Measurements from ENCODE around the gene LRRK2.
"Not testable (repeated sequence)": the region's sequence is repeated elsewhere in the genome, so short reads cannot be mapped to it uniquely, and the experiment has no call there.

LRRK2 gene

GRCh38 chr12:40212566-40212965, 12.2 kb upstream of the LRRK2 start:
- no peak for DNase-seq (ENCODE audit: low read depth in 3 of 3)

DNA sequence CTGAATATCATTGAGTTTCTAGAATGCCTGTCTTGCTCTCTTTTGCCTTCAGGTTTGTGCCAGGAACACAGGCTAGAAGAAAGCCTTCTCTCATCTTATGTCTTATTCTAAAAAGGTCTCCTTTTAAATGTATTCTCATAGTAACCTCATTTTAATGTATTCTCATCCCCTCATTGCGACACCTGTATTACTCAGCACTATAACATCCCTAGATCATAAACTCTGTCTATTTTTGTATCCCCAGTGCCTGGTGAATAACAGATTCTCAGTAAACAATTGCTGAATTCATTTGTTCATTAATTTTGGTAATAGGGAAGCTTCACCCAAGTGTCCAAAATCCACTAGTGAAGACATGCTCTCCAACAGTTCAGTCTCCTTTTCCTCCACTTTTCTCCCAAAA, 8.8 kb upstream of the LRRK2 start:
- DNase-seq (ENCODE audit: low read depth in 3 of 3) = no peak

DNA sequence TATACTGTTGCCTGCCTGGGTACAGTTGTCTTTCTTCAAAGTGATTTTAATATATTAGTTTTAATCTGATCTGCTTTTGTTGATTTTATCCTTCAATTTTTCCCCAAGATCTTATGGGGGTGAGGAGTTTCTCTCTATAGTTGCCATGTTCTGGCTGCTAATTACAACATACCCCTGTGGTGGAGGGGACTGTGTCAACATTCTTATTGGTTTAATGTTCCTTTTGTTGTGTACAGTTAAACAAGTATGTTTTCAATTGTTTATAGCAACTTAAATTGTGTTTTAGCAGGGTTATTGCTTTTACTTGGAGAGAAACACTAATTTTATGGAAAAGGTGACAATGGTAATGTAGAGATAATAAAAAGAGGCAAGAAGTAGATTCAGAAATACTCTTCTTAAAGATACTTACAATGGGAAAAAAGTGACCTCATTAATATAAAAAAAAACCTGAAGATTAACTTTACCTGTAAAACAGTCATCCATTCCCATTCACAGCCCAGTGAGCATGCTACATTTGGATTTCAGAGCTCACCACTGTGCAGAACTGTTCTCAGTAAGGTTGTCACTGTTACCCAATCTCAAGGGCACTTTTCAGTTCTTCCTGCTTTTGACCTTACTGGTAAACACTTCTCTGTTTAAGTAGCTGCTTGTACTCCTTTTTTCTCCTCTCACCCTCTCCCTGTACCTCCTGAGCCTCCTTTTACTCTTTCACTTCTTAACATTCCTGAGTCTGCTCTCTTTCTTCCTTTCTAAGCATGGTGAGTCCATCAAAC, 8.1 kb upstream of the LRRK2 start:
- no peak for DNase-seq (ENCODE audit: low read depth in 3 of 3)

GRCh38 chr12:40219760-40220159, 5.0 kb upstream of the LRRK2 start:
- no peak for DNase-seq (ENCODE audit: low read depth in 3 of 3)

DNA sequence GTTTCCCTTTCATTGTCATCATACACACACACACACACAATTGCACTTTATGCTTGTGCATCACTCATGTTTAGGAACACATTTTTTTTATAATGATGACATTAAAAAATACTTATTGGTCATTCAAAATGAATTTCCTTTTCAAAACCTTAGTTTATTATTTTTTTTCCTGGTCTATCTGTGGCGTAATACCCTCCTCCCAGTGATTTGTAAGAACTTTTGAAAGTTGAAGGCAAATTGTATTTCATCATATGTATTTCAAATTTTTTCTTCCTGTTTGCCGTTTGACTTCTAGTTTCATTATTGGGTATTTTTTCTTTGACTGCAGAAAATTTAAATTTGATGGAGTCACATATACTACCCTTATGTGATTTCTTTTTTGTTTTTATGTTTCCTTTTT, 2.5 kb upstream of the LRRK2 start:
- no peak for DNase-seq (ENCODE audit: low read depth in 3 of 3)

GRCh38 chr12:40223646-40224045, 1.2 kb upstream of the LRRK2 start:
- DNase-seq (ENCODE audit: low read depth in 3 of 3) = no peak

DNA sequence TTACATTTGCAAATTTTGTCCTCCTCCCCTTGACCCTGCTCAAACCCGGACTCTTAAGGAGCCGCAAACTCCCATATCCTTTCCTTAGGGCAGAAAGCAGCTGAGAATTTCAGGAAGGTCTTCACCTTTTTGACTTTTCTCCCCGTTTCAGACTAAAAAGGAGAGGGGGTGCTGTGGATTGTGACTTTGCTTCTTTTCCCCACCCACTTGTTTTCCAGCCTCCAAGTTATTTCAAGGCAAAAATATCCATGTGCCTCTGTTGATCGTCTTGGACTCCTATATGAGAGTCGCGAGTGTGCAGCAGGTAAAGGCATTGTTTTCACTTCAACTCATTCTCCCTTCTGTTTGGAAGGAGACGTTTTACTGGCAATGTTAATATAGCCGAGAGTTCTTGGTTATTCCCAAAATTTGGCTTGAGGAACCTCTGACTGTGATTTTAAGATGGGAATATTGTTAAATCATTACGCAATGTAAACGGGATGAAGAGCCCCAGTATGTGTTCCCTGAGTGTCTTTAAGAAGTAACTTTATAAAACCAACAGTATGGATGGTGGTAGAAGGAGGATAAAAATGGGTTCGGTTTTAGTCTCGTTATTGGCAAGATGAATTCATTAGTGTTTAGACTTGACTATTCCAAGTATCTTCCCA, 663 bp downstream of the LRRK2 start:
- DNase-seq (ENCODE audit: low read depth in 3 of 3) = no peak

DNA sequence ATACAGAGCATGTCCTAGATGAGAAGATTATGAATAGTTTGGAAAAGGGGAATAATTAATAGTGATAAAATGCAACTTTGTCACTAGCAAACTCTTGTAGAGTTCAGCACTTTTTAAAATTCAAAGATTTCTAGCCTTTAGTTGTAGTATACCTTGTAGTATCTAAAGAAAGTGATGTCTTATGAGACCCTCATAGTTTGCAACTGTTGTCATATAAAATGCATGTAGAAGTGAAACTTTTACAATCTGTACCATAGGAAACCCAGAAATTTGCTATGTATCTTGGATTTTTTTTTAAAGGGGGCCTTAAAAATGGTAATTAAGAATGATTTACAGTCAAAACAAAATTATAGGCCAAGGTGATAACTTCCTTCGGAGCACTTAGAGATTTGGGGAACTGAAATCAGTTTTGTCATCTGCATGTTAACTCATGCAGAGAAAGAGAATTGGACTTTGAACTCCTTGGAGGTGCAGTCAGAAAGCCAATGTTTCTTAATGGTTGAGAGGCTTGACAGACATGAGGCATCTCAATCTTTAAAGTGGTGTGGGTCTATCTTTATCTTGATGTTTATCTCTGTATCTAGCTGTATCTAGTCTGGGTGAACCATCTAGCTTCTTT, 1.3 kb downstream of the LRRK2 start:
- no peak for DNase-seq (ENCODE audit: low read depth in 3 of 3)

GRCh38 chr12:40226705-40227104, 1.9 kb downstream of the LRRK2 start:
- no peak for DNase-seq (ENCODE audit: low read depth in 3 of 3)

GRCh38 chr12:40227447-40227846, 2.6 kb downstream of the LRRK2 start:
- no peak for DNase-seq (ENCODE audit: low read depth in 3 of 3)

- no peak for DNase-seq (ENCODE audit: low read depth in 3 of 3)
Measured at GRCh38 chr12:40228727-40229126, 3.9 kb downstream of the LRRK2 start.

DNA sequence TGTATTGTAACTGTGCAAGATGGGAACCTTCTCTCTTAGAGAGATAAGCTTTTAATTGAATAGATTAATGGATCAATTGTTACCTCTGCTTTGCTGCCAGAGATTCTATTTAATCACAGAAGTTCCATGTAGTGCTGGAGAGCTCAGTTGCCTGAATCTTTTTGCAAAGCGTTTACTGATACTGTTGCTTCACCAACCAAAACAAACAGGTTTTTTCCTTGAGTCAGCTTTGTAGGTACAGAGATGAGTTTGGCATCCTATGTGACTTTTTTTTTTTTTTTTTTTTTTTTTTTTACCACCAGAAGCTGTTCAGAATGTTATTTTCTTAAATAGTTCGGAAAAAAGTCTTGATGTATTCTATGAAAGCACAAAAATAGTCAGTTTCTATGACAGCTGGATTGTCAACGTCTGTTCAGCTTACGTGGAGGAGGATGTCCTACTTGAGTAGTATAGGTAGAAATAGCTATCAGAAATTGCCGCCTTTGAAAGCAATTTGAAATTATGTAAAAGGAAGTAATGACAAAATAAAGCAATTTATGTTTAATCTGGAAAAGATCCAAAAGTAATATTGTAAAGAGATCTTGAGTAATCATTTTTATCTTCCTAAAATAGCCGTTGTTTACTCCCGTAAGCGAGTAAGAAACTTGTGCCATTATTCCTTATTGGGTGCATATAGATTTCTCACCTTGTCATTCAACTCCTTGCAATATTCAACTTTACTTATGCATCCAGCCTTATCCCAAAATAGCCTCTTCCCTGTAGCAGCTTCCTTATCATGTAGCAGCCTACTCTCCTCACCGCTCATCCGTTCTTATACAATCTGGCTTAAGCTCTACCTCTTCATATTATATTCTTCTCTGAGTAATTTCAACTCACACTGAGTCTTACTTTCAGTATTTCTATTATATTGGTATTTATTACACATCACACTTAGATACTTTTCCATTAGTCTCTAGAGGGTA, 5.2 kb downstream of the LRRK2 start:
- DNase-seq (ENCODE audit: low read depth in 3 of 3) = no peak

GRCh38 chr12:40232602-40233001, 7.8 kb downstream of the LRRK2 start:
- no peak for DNase-seq (ENCODE audit: low read depth in 3 of 3)

DNA sequence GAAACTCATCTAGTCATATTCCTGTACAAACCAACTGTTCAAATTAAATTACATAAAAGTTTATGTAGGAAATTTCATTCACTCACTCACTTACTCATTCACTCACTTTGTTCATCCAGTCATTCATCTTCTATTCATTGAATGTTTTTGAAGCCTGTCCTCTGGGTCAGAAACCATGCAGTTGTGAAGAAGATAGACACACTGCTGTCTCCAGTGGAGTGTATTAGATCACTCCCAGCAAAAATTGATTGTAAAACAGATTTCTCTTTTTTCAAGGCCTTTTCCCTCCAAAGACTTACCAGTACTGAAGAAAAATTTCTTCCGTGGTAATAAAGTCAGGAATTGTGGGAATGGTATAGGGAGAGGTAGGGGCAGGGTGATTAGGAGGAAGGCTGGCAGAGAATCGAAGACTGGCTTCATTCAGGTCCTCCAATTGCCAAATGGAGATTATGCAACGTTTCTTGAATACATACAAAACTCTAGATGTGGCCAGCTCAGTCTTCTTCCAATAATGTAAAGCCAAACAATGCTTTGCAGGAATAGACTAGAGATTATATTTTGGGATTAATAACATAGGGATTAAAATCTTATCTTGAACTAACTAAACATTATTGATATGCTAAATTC, 9.1 kb downstream of the LRRK2 start:
- no peak for DNase-seq (ENCODE audit: low read depth in 3 of 3)

DNA sequence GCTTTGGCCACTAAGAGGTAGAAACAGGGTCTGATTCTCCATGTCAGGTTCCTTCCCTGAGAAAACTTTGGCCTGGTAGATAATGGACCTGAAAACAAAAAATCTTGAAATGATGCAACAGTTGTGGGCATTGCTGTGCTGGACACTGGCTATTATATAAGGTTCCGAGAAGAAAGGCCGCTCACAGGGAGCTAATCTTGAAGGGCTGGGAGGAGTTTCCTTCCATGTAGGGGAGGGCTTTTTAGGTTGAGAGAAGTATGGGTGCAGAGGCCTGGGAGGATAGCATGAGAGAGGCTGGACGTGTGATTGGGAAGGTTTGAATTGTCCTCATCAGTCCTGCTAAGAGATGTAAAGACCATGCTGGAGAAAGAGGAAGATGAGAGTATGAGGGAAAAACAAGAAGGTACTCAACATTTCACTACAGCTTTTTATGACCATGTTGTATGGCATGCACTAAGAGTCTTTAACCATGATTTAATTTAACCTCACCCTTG, 11.6 kb downstream of the LRRK2 start:
- DNase-seq (ENCODE audit: low read depth in 3 of 3) = no peak

- DNase-seq (ENCODE audit: low read depth in 3 of 3) = no peak
Measured at GRCh38 chr12:40238266-40238902, 13.6 kb downstream of the LRRK2 start.

DNA sequence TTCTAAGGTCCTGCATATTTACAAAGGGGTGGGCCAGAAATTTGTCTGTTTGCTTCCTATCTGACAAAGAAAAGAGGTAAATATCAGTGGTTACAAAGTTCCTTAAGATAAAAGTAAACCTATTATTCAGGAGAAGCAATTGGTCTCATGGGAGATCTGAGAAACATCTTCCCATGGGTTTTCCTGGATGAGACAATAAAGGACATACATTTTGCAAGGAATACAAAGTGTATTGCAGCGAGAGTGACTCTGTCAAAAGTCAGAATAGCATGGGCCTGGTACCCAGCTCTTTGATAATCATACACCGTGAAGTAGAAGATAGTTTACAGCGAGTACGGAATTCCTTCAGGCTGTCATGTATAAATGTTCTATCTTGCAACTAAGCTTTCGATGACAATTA, 14.2 kb downstream of the LRRK2 start:
- DNase-seq (ENCODE audit: low read depth in 3 of 3) = no peak

DNA sequence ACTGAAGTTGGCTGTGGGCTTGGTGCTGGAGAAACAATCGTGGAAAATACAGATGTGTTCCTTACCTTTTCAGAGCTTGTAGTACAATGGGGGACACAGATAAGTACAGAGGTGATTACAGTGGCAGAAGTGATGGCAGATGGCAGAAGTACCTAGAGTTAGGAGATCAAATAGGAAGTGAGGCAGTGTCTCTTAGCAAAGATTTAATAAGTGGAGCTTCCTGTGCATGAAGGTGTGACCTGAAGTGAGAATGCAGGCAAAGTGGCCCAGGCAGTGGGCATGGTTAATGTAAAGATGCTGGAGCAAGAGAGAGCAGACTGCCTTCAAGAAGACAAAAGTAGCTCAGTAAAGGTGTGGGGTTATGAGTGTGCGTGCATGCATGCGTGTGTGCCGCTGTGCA, 16.0 kb downstream of the LRRK2 start:
- no peak for DNase-seq (ENCODE audit: low read depth in 3 of 3)

DNA sequence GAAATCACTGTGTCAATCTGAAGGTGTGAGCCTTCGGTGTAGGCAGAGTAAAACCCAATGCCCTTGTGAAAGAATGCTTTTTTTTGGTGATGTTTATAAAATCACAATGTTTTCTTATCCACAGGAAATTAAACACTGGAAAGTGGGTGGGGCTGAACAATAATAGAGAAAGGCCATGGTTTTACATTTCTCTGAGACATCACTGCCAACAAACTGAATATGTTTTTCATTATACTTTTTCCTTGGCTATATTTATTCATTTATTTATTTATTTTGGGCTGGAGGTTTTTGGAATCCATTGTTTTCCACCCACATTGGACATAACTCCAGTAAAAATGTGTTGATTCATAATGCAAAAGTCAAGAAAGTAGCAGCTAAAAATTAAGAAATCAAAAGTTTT, 16.9 kb downstream of the LRRK2 start:
- DNase-seq (ENCODE audit: low read depth in 3 of 3) = no peak

GRCh38 chr12:40244526-40245156, 19.8 kb downstream of the LRRK2 start:
- DNase-seq (ENCODE audit: low read depth in 3 of 3) = not testable (repeated sequence)
